Measurements from ENCODE around the gene PTK7. TPM values are rescaled to one million over a fixed set of nuclear protein-coding genes. Genes with fewer than 3 reads are reported as not detected.

PTK7 gene
- total RNA-seq, 1 experiment from 2014 or later, result 105 TPM

GRCh38 chr6:43026365-43026764 lies 49.7 kb upstream of the PTK7 start:
- Histone ChIP-seq H3K36me3 (ENCODE audit: control insufficient read depth in 1 of 2, insufficient read depth in 2 of 2, low read length in 2 of 2) (peaks cover 37 to 41% of the 10 kb centered on the region in 2 experiments), H3K4me2 (ENCODE audit: low read length) (no peak overlapping the region), H2AFZ (ENCODE audit: low read depth, low read length, poor library complexity, severe bottlenecking) (no peak overlapping the region), H3K9ac (ENCODE audit: low read length) (no peak overlapping the region), H3K4me3 (replicated peaks in 1 of 2; ENCODE audit: low read depth in 1 of 2, low read length in 2 of 2) (no peak overlapping the region), H3K4me1 (ENCODE audit: control insufficient read depth in 1 of 2, insufficient read depth in 2 of 2, low read length in 2 of 2) (peaks cover 5 to 9% of the 10 kb centered on the region in 2 experiments), H4K20me1 (ENCODE audit: insufficient read depth) (no peaks in the 10 kb centered on the region), H3K9me2 (ENCODE audit: insufficient read depth) (no peaks in the 10 kb centered on the region), H3K9me3 (ENCODE audit: control insufficient read depth in 1 of 2, insufficient read depth in 1 of 2, low read depth in 1 of 2, low read length in 2 of 2) (no peaks in the 10 kb centered on the region), H3K79me2 (ENCODE audit: insufficient read depth, low read length) (peaks cover 42% of the 10 kb centered on the region), H3K27ac (ENCODE audit: low read depth, low read length) (no peak overlapping the region), H3K27me3 (ENCODE audit: insufficient read depth, low read length) (no peaks in the 10 kb centered on the region)
- POLR2A ChIA-PET, result no interaction called here
- intact Hi-C loops (cut with micrococcal nuclease), result no loop called here
- no peak for ATAC-seq
- DNase-seq (ENCODE audit: low read depth, low spot score), result no peak
- RAD21 ChIA-PET (ENCODE audit: low non-redundant PET in 1 of 2, low total read pairs in 2 of 2, uncharacterized antibody in 2 of 2, unreplicated experiment in 2 of 2), result no interaction called here
- BruUV-seq (replicated peaks), result no TSS peak
- CTCF ChIA-PET, result no interaction called here
- TF ChIP-seq REST (IDR thresholded peaks at IDR 0.05; ENCODE audit: low read depth) (no peak), ZFX (IDR thresholded peaks at IDR 0.05) (no peak), YY1 (IDR thresholded peaks at IDR 0.05; ENCODE audit: extremely low read depth, insufficient replicate concordance, low read depth, low read length) (no peak), FOSL1 (IDR thresholded peaks at IDR 0.05; ENCODE audit: low read depth) (no peak), SRF (IDR thresholded peaks at IDR 0.05; ENCODE audit: low read depth) (no peak), MAX (IDR thresholded peaks at IDR 0.05) (no peak), POLR2A (IDR thresholded peaks at IDR 0.05; ENCODE audit: borderline replicate concordance, extremely low read depth, insufficient read depth, insufficient read length) (no peak), CEBPB (IDR thresholded peaks at IDR 0.05; ENCODE audit: low read depth) (no peak), ZNF274 (IDR thresholded peaks at IDR 0.05; ENCODE audit: low read depth, low read length) (no peak), EZH2 (IDR thresholded peaks at IDR 0.05) (no peak), ELF1 (IDR thresholded peaks at IDR 0.05; ENCODE audit: borderline replicate concordance, low read depth) (no peak), ATF3 (IDR thresholded peaks at IDR 0.05) (no peak), ZBTB33 (IDR thresholded peaks at IDR 0.05; ENCODE audit: extremely low read depth, insufficient replicate concordance, low read length) (no peak), SIN3A (IDR thresholded peaks at IDR 0.05; ENCODE audit: low read depth) (no peak), JUND (IDR thresholded peaks at IDR 0.05) (no peak), POLR2AphosphoS5 (IDR thresholded peaks at IDR 0.05; ENCODE audit: low read depth, low read length) (no peak), EGR1 (IDR thresholded peaks at IDR 0.05; ENCODE audit: low read depth) (no peak)
